Caki2 (cell line): ENCODE results near the gene SGPP2. TPM values are rescaled to one million over a fixed set of nuclear protein-coding genes. Genes with fewer than 3 reads are reported as not detected.

Source experiments
- DNase-seq: peaks from one replicate; pipeline ENCODE4 v3.0.0-alpha.2; 2015; ENCODE audit warnings: low read depth
- in situ Hi-C: cut with HindIII; loops from 2 replicates; pipeline ENCODE4 v1.10.0; 2016; ENCODE audit warnings: low sequenced_read_pairs, low pct_unique_long_range_greater_than_20kb, mixed read lengths
- total RNA-seq: library from RNA; depleted of rRNA; stranded (reverse); fragments of >200 nt; shearing (Covaris generic); gene quantifications from 2 replicates; pipeline ENCODE4 v1.2.3, GENCODE V29; 2014; ENCODE audit warnings: low replicate concordance

The SGPP2 gene
- total RNA-seq, 1 experiment from 2014 or later, result 8.1 TPM

DNA sequence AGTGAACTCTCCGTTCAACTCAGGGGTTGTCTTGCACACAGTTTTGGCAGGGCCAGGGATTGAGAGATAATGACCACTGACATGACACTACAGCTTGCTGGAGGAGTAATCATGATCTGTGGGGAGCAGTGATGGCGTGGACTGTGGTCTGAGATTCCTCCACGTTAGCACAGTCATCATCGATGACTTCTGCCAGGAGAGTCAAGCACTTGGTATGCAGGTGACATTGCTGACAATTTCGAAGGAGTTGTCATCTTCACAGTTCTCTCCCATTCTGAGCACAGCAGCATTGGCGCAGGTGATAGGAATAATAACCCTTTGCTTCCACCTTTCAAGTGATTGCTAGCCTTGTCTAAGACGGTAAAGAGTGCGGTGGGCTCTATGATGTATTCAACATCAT, 79.8 kb downstream of the SGPP2 start:
- no peak for DNase-seq
- in situ Hi-C loops, result no loop called here

DNA sequence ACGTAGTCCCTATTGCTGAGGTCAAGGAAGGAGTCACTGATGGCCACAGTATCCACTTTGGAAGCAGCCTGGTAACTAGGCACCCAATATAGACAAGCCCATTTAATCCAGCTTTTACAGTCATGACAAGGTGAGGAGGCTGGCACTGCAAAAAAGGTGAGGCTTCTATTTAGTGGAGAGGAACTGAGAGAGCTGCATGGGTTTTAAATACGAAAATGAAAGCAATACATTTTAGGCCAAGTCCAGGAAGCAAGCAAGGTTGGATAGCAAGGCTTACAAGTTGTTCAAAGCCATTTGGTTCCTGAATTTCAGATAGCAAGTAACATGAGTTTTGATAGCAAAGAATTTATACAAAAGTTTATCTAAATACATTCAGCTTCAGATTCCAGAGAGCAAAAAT, 80.4 kb downstream of the SGPP2 start:
- no peak for DNase-seq
- in situ Hi-C loops, result no loop called here

DNA sequence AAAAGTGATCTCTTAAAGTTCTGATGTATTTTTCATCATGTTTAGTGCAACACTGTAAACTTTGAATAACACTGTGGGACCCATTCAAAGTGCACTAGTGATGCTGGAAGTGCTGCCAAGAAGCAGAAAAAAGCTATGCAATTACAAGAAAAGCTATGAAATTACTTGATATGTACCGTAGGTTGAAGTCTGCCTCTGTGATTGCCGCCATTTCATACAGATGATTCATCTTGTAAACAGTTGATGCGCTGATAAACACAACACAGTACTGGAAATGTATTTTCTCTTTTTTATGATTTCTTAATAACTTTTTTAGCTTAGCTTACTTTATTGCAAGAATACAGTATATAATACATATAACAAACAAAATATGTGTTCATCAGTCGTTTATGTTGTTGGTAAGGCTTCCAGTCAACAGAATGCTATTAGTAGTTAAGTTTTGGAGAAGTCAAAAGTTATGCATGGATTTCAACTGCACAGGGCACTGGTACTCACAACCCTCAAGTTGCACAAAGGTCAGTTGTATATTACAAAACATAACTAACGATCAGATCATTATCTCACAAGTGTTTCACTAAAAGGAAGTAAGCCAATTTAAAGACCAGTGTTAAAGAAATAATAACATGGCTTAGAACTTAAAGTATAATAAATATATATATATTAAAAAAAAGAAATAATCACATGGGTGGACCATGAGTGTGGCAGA, 82.0 kb downstream of the SGPP2 start:
- DNase-seq, result no peak
- in situ Hi-C loops, result no loop called here

DNA sequence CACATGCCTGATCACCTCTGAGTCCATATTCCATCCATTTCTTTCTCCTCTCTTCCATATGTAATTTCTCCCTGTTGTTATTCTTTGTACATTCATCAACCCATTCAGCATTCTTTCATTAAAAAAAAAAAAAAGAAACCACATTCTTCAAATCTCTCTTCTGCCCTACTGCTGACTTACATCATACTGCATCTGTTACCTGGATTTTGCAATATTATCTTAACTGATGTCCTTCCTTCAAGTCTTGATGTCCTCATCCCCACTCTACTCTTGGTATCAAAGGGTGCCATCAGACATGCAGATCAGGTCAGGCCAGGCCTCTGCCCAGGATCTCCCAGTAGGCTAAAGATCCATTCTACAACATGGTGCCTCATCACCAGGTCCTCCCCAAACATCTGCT, 90.6 kb downstream of the SGPP2 start:
- DNase-seq, result no peak
- in situ Hi-C loops, result no loop called here

DNA sequence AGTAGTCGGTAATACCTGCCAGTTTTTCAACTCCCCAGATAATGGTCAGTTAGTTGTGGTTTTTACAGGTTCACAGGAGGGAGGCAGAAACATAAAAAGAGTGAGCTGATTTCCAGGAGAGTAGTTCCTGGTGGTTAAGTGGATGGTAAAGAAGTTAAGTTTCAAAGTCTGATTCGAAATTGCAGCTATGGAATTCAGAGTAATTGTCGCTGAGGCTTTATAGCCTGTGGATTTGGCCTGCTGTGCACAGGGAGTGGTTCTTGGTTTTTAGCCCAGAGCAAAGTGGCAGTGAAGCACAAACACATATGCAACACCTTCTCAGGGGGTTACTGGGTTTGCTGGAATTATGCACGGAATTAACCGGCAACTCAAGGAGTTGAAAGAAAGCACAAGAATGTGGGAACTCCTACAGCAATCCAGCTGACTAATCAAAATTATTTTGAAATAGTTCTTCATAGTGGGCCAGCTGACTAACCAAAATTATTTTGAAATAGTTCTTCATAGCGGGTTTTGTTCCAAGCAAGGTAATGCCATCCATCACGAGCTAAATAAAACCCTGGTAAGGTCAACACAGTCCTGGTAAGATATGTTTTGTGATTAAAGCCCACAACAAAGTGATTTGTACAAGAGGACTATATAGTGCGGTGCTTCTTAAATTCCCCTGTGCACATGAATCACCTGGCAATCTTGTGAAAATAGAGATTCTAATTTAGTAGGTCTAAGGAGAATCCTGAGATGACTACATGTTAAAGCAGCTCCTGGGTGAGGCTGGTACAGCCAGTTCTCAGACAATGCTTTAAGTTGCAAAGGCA, 94.4 kb downstream of the SGPP2 start:
- in situ Hi-C loops, result no loop called here
- DNase-seq, result no peak

DNA sequence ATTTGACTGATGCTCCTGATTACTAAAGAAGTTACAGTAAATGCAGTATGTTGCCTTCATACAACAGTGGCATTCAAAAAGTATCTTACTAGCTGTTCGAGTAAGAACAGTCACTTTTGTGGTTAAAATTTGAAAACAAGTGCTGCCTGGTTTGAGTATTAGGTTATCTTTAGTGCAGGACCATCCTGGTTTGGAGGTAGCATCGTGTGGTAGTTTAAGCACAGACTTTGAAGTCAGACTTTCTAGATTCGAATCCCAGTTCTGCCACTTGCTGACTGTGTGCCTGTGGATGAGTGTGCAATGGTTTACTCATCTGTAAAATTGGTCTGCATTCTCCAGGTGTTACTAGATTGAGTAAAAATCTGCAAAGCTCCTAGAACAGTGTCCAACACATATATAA, 96.8 kb downstream of the SGPP2 start:
- no peak for DNase-seq
- in situ Hi-C loops, result no loop called here

DNA sequence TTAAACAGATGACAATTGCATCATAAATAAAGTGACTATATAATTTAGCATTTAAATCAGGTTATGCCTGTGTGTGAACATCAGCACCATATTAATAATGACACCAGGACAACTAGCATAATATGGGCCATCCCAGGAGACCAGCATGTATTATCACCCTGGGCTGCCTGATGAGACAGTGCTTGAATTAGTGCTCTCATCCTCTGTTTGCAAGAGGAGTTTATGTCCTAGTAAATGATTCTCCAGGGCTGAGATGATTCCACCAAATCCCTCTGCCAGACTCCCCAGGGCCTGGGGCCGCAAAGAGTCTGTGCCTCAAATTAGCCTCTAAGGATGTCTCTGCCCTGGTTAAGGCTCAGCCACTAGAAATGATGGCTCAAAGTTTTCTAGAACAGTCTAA, 97.7 kb downstream of the SGPP2 start:
- in situ Hi-C loops, result no loop called here

DNA sequence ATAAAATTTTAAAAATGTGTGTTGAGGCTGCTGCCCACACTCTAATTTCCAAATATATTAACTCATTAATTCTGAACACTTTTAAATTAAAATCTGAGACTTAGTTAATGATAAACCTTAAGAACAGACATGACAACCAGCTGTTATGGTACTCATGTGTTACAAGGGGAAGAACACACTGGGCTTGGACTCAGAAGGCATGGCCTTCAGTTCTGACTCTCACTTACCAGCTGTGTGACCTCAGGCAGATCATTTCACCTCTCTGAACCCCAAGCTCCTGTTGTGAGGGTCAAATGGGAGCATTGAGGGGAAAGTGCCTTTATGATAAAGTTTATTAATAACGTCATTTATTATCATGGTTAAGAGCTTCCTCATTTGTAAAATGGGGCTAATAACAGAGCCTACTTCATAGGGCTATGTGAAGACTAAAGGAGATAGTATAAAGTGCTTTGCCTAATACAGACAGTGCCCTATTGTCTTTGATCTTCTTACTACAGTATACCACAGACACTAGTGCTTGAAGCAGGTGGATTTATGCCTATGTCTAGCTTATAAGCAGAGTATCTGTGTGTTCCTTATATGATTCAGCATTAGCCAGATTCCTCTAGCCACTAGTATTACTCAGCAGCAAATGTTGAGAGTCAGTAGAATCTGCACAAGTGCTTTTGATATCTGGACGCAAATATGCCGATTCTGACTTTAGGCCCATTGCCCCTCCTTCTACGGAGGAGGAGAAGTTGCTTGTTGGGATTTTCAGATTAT, 99.6 kb downstream of the SGPP2 start:
- in situ Hi-C loops, result no loop called here

More for the DNA sequence above, 97.7 kb downstream of the SGPP2 start:
- DNase-seq, result no peak

DNA sequence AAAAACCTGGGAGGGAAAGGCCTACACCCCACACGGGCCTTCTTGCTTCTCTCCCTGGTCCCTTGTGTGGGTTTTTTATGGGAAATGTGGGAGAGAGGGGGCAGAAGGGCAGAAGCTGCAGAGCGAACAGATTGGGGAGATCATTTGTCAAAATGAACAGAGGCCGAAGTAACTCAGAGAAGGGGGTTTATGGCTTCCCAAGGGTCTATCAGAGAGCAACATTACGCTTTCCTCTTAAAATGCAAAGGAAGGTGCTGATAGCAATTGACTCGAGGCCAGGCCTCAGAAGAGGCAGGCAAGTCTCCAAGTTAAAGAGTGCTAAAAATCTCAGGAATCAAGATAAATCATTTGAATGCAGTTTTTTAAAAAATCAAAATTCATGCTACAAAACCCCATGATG, 101.5 kb downstream of the SGPP2 start:
- in situ Hi-C loops, result no loop called here

More for the DNA sequence above, 99.6 kb downstream of the SGPP2 start:
- no peak for DNase-seq

DNA sequence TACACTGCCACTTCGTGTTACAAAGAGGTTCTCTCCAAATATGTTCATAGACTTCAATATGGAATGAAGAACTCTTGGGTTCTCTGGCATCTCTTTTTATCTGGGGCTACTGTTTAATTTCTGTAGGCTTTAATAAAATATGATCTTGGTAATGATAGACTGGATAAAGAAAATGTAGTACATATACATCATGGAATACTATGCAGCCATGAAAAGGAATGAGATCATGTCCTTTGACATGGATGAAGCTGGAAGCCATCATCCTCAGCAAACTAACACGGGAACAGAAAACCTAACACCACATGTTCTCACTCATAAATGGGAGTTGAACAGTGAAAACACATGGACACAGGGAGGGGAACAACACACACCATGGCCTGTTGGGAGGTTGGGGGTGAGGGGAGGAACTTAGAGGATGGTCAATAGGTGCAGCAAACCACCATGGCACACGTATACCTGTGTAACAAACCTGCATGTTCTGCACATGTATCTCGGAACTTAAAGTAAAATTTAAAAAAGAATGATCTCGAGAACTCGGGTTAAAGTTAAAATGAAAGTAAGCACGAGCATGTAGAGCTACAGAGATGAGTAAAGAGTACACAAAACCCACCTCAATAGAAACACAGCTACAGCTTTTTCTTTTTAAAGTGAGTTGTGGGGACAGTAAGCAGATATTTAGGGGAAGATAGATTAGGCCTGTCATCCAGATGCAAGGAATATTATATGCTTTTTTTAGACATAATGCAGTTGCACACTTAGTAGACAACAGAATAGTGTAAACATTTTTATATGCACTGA, 102.3 kb downstream of the SGPP2 start:
- in situ Hi-C loops, result no loop called here
- no peak for DNase-seq

More for the DNA sequence above, 101.5 kb downstream of the SGPP2 start:
- DNase-seq, result no peak

DNA sequence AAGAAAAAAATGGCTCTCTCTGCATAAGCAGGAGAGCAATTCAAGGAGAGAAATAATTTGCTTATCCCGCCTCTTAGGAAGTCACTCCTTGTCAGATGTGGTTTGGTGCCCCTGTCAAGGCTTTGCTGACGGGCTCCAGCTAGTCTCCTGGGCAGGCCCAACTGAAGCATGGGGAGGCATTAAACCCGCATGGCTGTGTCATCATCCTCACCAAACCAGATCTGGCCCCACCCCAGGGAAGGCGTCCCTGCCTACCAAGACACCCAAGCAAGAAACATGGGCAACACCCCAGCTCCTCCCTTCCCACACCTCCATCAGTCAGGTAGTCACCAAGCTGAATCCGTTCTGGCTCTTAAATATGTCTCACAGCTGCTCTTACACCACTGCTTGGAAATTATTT, 108.0 kb downstream of the SGPP2 start:
- in situ Hi-C loops, result no loop called here
- DNase-seq, result no peak

DNA sequence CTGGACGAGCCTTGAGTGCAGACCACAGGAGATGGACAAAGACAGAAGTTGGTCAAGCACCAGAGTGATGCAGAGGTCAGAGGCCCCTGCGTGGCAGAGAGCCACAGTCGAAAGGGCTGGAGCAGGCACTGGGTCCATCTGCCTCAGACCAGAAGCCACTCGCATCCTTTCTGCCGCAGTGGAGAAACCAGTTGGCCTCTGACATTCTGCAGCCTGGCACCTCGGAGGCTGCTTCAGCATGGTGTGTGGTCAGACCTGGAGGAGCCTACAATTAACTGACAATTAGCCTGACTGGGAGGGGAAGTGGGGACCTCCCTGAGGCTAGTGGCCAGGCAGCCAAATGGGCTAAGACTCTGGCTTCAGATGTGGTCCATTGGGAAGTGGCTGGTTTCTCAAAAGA, 111.1 kb downstream of the SGPP2 start:
- in situ Hi-C loops, result no loop called here

DNA sequence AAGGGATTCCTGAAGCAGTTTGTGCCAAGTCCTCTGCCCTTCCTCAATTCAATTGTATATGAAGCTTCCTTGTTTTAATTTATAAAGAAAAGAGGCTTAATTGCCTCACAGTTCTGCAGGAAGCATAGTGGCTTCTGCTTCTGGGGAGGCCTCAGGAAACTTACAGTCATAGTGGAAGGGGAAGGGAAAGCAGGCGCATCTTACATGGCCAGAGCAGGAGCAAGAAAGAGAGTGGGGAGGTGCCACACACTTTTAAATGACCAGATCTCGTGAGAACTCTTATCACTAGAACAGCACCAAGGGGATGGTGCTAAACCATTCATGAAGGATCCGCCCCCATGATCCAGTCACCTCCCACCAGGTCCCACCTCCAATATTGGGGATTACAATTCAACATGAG, 114.2 kb downstream of the SGPP2 start:
- DNase-seq, result no peak
- in situ Hi-C loops, result no loop called here

More for the DNA sequence above, 111.1 kb downstream of the SGPP2 start:
- no peak for DNase-seq

DNA sequence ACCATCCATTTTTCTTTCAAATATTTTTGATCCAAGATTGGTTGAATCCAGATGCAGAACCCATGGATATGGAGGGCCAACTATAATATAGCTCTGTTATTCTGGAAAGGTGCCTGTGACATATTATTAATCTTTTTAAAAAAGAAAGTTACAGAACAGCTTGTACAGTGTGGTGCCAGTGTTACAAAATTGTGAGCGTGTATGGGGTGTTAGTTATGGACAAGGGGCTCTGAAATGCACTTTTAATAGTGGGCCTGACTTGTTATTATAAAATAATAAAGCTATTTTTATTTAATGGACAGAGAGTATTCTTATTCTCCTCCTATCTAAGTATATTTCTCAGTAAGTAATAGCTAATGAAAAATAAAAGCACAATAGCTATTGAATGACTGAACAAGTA, 120.3 kb downstream of the SGPP2 start:
- in situ Hi-C loops, result no loop called here
- DNase-seq, result no peak

DNA sequence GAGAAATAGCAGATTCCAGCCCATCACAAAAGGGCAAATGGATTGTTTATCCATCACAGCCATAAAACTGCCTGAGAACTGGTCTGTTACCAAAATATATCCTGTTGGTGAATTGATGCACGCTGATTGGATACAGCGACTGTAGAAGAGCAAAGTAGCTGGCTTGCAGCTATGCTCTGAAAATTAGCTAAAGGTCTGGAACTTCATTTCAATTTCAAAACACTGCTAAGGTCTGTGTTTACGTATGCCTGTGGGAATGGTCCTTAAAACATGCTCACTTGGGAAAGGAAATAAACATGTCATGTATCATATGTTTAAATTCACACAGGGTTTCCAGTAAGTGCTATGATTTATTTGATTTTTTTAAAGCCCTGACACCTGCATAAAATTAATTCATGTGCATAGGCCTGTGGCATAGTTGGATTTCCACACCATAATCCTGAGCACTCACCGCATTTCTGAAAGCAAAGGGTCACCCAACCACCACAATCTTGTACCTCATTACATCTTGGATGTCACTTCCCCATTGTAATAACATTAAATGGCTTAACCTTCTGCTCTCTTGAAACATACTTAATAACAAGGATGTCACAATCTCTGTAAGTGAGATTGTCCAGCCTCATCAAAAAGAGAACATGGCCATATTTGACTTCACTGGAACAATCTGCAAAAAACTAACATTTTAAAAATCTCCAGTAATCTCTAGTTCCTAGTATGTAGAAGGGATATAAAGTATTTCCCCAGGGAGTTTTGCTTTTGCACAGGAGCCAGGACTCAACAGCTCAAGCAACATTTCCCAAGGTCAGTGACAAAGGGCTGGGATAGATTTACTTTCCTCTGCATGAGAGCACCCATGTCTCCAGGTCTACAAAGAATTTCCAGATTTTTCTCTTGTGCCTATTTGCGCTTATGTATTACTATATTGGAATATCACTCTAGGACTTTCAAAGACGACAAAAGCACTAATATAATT, 121.8 kb downstream of the SGPP2 start:
- in situ Hi-C loops, result no loop called here
- no peak for DNase-seq

DNA sequence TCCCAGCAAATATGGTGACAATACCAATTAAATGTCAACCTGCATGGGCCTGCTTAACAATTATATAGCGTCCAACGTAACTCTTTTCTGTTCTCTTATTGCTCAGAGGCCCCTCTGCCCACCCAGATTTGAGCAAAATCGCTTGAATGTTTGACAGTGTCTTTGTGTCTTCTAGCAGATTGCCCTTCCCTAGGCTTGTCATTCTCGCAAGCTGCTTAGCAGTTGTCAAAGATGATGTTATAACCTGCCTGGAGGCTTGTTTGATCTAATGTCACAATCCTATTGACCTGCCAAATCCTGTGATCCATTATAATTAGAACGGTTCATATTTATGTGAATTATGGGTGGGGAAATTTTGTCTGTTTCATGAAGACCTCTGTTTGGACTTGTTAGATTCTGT, 122.7 kb downstream of the SGPP2 start:
- in situ Hi-C loops, result no loop called here
- no peak for DNase-seq

DNA sequence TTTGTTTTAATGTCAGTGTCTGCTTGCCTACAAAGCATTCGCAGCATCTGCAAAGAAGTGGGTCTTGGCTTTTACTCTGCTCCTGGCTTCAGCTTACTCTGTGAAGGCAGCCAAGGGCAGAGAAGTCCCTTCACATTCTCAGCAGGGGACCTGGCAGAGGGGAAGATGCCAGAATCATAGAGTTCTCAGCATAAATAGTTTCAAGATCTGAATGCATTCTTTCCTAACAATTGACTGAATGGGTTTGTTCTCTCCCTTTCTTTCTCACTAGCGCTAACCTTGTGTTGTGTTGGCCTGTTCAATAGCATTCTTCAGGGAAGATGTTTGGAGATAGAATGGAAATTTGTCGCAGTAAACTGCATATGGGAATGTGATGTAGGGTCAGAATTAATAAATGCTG, 124.6 kb downstream of the SGPP2 start:
- in situ Hi-C loops, result no loop called here

More for the DNA sequence above, 124.6 kb downstream of the SGPP2 start:
- DNase-seq, result no peak
